ENCODE data around the gene TBCD.

The TBCD gene

DNA sequence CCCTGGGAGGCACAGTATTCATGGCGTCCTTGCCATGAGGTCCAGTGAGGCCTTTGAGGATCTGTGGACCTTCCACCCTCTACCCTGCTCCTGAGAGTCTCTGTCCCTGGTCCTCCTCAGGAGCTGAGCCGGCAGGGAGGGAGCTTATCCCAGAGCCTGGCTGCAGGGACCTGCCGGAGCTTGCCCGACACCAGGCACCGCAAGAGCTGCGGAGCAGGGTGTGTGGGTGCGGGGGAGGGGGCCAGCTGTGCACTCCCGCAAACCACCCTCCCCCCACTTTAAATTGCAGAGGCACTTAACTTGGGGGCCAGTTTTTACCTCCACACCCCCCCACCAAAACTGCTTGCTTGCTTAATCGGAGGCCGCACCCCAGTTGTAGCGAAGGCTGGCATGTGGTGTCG is 88.6 kb downstream of the TBCD start:
- DNase-seq (ENCODE audit: low spot score), result no peak
- no CpG with 5 or more reads among the region's 12 CpGs for WGBS, 2 donors (ENCODE audit: extremely low coverage in 2 of 2, insufficient read length in 2 of 2, insufficient replicate concordance in 1 of 2)
- H3K79me1 ChIP-seq (ENCODE audit: low read depth, low read length), result peaks cover 6% of the 10 kb centered on the region
- H3K9ac ChIP-seq (ENCODE audit: low read depth, low read length, poor library complexity), result no peak overlapping the region
- peak overlapping the region; percentile 36 for H2AK5ac ChIP-seq (ENCODE audit: low read depth, low read length)
- no peaks in the 10 kb centered on the region for H3K27me3 ChIP-seq (ENCODE audit: control insufficient read depth in 3 of 3, insufficient read depth in 3 of 3, low read depth in 1 of 3, low read length in 3 of 3)
- peak overlapping the region; percentile 29 for H4K8ac ChIP-seq (ENCODE audit: low read depth, low read length)
- peaks cover 5 to 33% of the 10 kb centered on the region in 2 donors for H3K36me3 ChIP-seq (replicated peaks in 1 of 2; ENCODE audit: control insufficient read depth in 2 of 2, insufficient read depth in 2 of 2, low read length in 2 of 2)
- no peak overlapping the region for H2BK5ac ChIP-seq (ENCODE audit: low read length)
- H3K4ac ChIP-seq (ENCODE audit: low read length), result no peak overlapping the region
- no peak overlapping the region for H2BK120ac ChIP-seq (ENCODE audit: low read depth, low read length)
- H4K91ac ChIP-seq (ENCODE audit: low read depth, low read length, poor library complexity), result no peak overlapping the region
- H3K27ac ChIP-seq (replicated peaks; ENCODE audit: low read length), result no peak overlapping the region
- no peaks in the 10 kb centered on the region for H3K9me3 ChIP-seq (replicated peaks in 1 of 2; ENCODE audit: control insufficient read depth in 2 of 2, insufficient read depth in 1 of 2, low read depth in 1 of 2, low read length in 2 of 2)
- no peak overlapping the region for H2AFZ ChIP-seq (ENCODE audit: low read length)
- H3K4me2 ChIP-seq (ENCODE audit: insufficient read depth, low read length, poor library complexity, severe bottlenecking), result no peak overlapping the region
- no peak overlapping the region for H2BK12ac ChIP-seq (ENCODE audit: low read length)
- no peak overlapping the region for H2BK15ac ChIP-seq (ENCODE audit: low read length)
- H3K4me1 ChIP-seq (ENCODE audit: control insufficient read depth in 2 of 2, insufficient read depth in 1 of 2, low read depth in 1 of 2, low read length in 2 of 2), result peaks cover 3 to 13% of the 10 kb centered on the region in 2 donors
- peak overlapping the region; percentile 96 for H3K14ac ChIP-seq (ENCODE audit: low read length)
- H3K18ac ChIP-seq (ENCODE audit: low read length), result peak overlapping the region; percentile 35
- no peak overlapping the region for H3K4me3 ChIP-seq (ENCODE audit: low read length in 2 of 2)
- H3K23ac ChIP-seq (ENCODE audit: low read depth, low read length, poor library complexity), result no peak overlapping the region

DNA sequence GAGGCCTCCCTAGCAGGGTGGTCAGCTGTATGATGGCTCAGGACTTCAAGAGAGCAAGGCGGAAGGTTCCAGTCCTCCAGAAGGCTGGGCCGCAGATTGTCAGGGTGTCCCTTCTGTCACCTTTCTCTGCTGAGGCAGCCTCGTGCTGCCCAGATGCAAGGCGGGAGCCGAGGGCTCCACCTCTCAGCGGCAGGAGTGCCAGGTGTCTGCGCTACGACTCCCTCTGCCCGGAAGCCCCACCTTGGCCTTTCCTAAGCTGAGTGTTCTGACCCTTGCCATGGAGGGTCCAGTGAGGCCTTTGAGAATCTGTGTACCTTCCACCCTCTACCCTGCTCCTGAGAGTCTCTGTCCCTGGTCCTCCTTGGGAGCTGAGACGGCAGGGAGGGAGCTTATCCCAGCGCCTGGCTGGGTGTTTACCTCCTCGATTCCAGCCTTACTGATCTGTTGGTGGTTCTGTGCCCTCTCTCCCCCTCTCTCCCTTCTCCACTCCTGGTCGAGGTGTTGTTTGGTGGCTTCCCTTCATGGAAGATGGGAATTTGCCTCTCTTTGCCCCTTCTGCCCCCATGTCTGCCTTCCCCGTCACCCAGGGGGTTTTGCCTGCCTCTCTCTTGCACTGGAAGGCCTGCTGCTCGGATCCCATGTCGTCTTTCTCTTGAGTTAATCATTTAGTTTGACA is 90.2 kb downstream of the TBCD start:
- Histone ChIP-seq H2BK12ac (ENCODE audit: low read length) (no peak overlapping the region), H3K14ac (ENCODE audit: low read length) (peak overlapping the region; percentile 63), H3K23ac (ENCODE audit: low read depth, low read length, poor library complexity) (no peak overlapping the region), H2BK120ac (ENCODE audit: low read depth, low read length) (no peak overlapping the region), H2BK15ac (ENCODE audit: low read length) (no peak overlapping the region), H3K4me2 (ENCODE audit: insufficient read depth, low read length, poor library complexity, severe bottlenecking) (no peak overlapping the region), H4K91ac (ENCODE audit: low read depth, low read length, poor library complexity) (no peak overlapping the region), H4K8ac (ENCODE audit: low read depth, low read length) (no peak overlapping the region), H3K4me1 (ENCODE audit: control insufficient read depth in 2 of 2, insufficient read depth in 1 of 2, low read depth in 1 of 2, low read length in 2 of 2) (peaks cover 3 to 8% of the 10 kb centered on the region in 2 donors), H3K9me3 (replicated peaks in 1 of 2; ENCODE audit: control insufficient read depth in 2 of 2, insufficient read depth in 1 of 2, low read depth in 1 of 2, low read length in 2 of 2) (peaks cover 0 to 3% of the 10 kb centered on the region in 2 donors), H3K36me3 (replicated peaks in 1 of 2; ENCODE audit: control insufficient read depth in 2 of 2, insufficient read depth in 2 of 2, low read length in 2 of 2) (peaks cover 11 to 35% of the 10 kb centered on the region in 2 donors), H2AFZ (ENCODE audit: low read length) (no peak overlapping the region), H2BK5ac (ENCODE audit: low read length) (peak overlapping the region; percentile 93), H3K79me1 (ENCODE audit: low read depth, low read length) (peaks cover 9% of the 10 kb centered on the region), H3K27me3 (ENCODE audit: control insufficient read depth in 3 of 3, insufficient read depth in 3 of 3, low read depth in 1 of 3, low read length in 3 of 3) (no peaks in the 10 kb centered on the region), H3K4me3 (ENCODE audit: low read length in 2 of 2) (no peak overlapping the region), H3K18ac (ENCODE audit: low read length) (peak overlapping the region; percentile 42), H3K27ac (replicated peaks; ENCODE audit: low read length) (no peak overlapping the region), H3K4ac (ENCODE audit: low read length) (no peak overlapping the region), H3K9ac (ENCODE audit: low read depth, low read length, poor library complexity) (no peak overlapping the region), H2AK5ac (ENCODE audit: low read depth, low read length) (peak overlapping the region; percentile 57)
- WGBS, 2 donors (ENCODE audit: extremely low coverage in 2 of 2, insufficient read length in 2 of 2, insufficient replicate concordance in 1 of 2), result no CpG with 5 or more reads among the region's 16 CpGs
- DNase-seq (ENCODE audit: low spot score), result no peak

DNA sequence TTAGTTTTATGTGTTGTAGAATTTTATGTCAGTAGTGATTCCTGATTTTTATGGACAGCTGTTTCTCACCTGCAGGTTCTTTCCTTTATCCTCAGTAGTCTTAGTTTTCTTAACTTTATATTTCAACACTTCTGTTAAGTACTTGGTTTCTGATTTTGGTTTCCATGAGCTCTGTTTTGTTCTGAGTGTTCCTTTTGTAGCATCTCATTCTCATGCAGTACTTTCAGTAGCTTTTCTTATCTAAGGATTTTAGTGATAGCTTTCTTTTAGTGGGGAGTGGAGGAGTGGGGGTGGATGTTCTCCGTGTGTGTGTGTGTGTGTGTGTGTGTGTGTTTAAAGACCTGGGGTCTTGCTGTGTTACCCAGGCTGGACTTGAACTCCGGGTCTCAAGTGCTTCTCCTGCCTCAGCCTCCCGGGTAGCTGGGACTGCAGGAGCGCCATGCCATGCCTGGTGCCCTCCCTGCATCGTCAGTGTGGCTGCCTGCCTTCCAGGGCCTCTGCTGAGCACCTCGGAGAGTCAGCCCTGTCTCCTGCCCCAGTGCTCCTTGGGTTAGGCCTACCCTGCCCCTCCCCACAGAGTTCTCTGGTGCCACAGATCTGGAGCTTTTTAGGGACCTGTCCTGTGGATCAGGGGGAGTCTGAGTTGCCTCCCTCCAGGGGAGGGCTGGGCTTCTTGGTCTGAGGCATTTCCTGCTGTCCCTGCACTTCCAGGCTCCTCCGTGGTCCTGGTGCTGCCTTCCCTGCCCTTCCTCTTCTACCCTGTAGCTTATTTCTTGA is 92.2 kb downstream of the TBCD start:
- Histone ChIP-seq H3K18ac (ENCODE audit: low read length) (no peak overlapping the region), H2BK120ac (ENCODE audit: low read depth, low read length) (no peak overlapping the region), H3K4ac (ENCODE audit: low read length) (no peak overlapping the region), H3K79me1 (ENCODE audit: low read depth, low read length) (peaks cover 9% of the 10 kb centered on the region), H2AFZ (ENCODE audit: low read length) (no peak overlapping the region), H3K9me3 (replicated peaks in 1 of 2; ENCODE audit: control insufficient read depth in 2 of 2, insufficient read depth in 1 of 2, low read depth in 1 of 2, low read length in 2 of 2) (peaks cover 0 to 3% of the 10 kb centered on the region in 2 donors), H2AK5ac (ENCODE audit: low read depth, low read length) (no peak overlapping the region), H3K14ac (ENCODE audit: low read length) (peak overlapping the region; percentile 63), H4K91ac (ENCODE audit: low read depth, low read length, poor library complexity) (no peak overlapping the region), H3K27me3 (ENCODE audit: control insufficient read depth in 3 of 3, insufficient read depth in 3 of 3, low read depth in 1 of 3, low read length in 3 of 3) (no peaks in the 10 kb centered on the region), H3K4me1 (ENCODE audit: control insufficient read depth in 2 of 2, insufficient read depth in 1 of 2, low read depth in 1 of 2, low read length in 2 of 2) (peaks cover 3 to 8% of the 10 kb centered on the region in 2 donors), H4K8ac (ENCODE audit: low read depth, low read length) (no peak overlapping the region), H3K36me3 (replicated peaks in 1 of 2; ENCODE audit: control insufficient read depth in 2 of 2, insufficient read depth in 2 of 2, low read length in 2 of 2) (peaks cover 11 to 24% of the 10 kb centered on the region in 2 donors), H3K4me2 (ENCODE audit: insufficient read depth, low read length, poor library complexity, severe bottlenecking) (no peak overlapping the region), H2BK12ac (ENCODE audit: low read length) (no peak overlapping the region), H3K9ac (ENCODE audit: low read depth, low read length, poor library complexity) (peak overlapping the region; percentile 21), H2BK5ac (ENCODE audit: low read length) (no peak overlapping the region), H3K27ac (replicated peaks; ENCODE audit: low read length) (no peak overlapping the region), H3K4me3 (ENCODE audit: low read length in 2 of 2) (no peak overlapping the region), H2BK15ac (ENCODE audit: low read length) (no peak overlapping the region), H3K23ac (ENCODE audit: low read depth, low read length, poor library complexity) (no peak overlapping the region)
- no CpG with 5 or more reads among the region's 7 CpGs for WGBS, 2 donors (ENCODE audit: extremely low coverage in 2 of 2, insufficient read length in 2 of 2, insufficient replicate concordance in 1 of 2)
- no peak for DNase-seq (ENCODE audit: low spot score)

DNA sequence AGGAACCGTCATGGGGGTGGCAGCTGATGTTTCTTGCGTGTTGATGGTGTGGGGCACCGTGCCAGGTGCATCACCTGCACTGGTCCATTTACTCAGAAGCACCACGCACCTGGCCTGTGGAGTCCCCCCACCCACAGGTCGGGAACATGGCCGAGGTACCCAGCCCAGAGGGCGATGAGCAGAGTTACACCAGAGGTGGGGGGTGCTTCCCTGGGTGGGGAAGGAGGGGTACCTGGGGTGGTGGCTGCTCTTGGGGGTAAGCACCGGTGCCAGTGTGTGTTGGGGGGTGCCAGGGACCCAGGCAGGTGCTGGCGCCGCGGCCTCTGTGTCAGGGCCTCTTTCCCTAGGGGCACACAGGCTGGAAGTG is 92.9 kb downstream of the TBCD start:
- no peak for DNase-seq (ENCODE audit: low spot score)

More for the DNA sequence above, 92.9 kb downstream of the TBCD start:
- Histone ChIP-seq H2BK15ac (ENCODE audit: low read length) (no peak overlapping the region), H3K4me1 (ENCODE audit: control insufficient read depth in 2 of 2, insufficient read depth in 1 of 2, low read depth in 1 of 2, low read length in 2 of 2) (peaks cover 3 to 8% of the 10 kb centered on the region in 2 donors), H3K79me1 (ENCODE audit: low read depth, low read length) (peaks cover 9% of the 10 kb centered on the region), H4K91ac (ENCODE audit: low read depth, low read length, poor library complexity) (no peak overlapping the region), H3K14ac (ENCODE audit: low read length) (no peak overlapping the region), H3K27me3 (ENCODE audit: control insufficient read depth in 3 of 3, insufficient read depth in 3 of 3, low read depth in 1 of 3, low read length in 3 of 3) (no peaks in the 10 kb centered on the region), H2BK12ac (ENCODE audit: low read length) (no peak overlapping the region), H3K4ac (ENCODE audit: low read length) (no peak overlapping the region), H3K4me2 (ENCODE audit: insufficient read depth, low read length, poor library complexity, severe bottlenecking) (no peak overlapping the region), H3K18ac (ENCODE audit: low read length) (no peak overlapping the region), H3K4me3 (ENCODE audit: low read length in 2 of 2) (no peak overlapping the region), H2BK120ac (ENCODE audit: low read depth, low read length) (peak overlapping the region; percentile 31), H2AK5ac (ENCODE audit: low read depth, low read length) (no peak overlapping the region), H4K8ac (ENCODE audit: low read depth, low read length) (peak overlapping the region; percentile 43), H3K9ac (ENCODE audit: low read depth, low read length, poor library complexity) (no peak overlapping the region), H3K9me3 (replicated peaks in 1 of 2; ENCODE audit: control insufficient read depth in 2 of 2, insufficient read depth in 1 of 2, low read depth in 1 of 2, low read length in 2 of 2) (peaks cover 3 to 5% of the 10 kb centered on the region in 2 donors), H3K23ac (ENCODE audit: low read depth, low read length, poor library complexity) (peak overlapping the region; percentile 85), H2AFZ (ENCODE audit: low read length) (no peak overlapping the region), H3K27ac (replicated peaks; ENCODE audit: low read length) (no peak overlapping the region), H3K36me3 (replicated peaks in 1 of 2; ENCODE audit: control insufficient read depth in 2 of 2, insufficient read depth in 2 of 2, low read length in 2 of 2) (peaks cover 16 to 29% of the 10 kb centered on the region in 2 donors), H2BK5ac (ENCODE audit: low read length) (peak overlapping the region; percentile 39)
- no CpG with 5 or more reads among the region's 11 CpGs for WGBS, 2 donors (ENCODE audit: extremely low coverage in 2 of 2, insufficient read length in 2 of 2, insufficient replicate concordance in 1 of 2)
